ENCODE measurements around the gene BOD1L2. TPM values are rescaled to one million over a fixed set of nuclear protein-coding genes. Genes with fewer than 3 reads are reported as not detected.

The BOD1L2 gene
- total RNA-seq, 1 donor from 2014 or later: not detected

GRCh38 chr18:57131101-57131500 lies 15.8 kb upstream of the BOD1L2 start:
- H3K27me3 ChIP-seq (ENCODE audit: control insufficient read depth in 3 of 3, insufficient read depth in 3 of 3, low read length in 3 of 3): peaks cover 6 to 18% (median 14%) of the 10 kb centered on the region in 3 donors

GRCh38 chr18:57131782-57132181 lies 15.1 kb upstream of the BOD1L2 start:
- H3K4me3 ChIP-seq (ENCODE audit: low read length in 3 of 3): no peak overlapping the region
- H3K27me3 ChIP-seq (ENCODE audit: control insufficient read depth in 3 of 3, insufficient read depth in 3 of 3, low read length in 3 of 3): peaks cover 6 to 15% (median 10%) of the 10 kb centered on the region in 3 donors
- H3K9ac ChIP-seq (ENCODE audit: low read depth in 1 of 3, low read length in 3 of 3): no peak overlapping the region
- H3K36me3 ChIP-seq (ENCODE audit: control insufficient read depth in 3 of 3, insufficient read depth in 3 of 3, low read length in 3 of 3): no peaks in the 10 kb centered on the region
- no peak overlapping the region for H3K27ac ChIP-seq (ENCODE audit: low read depth, low read length)
- H3K4me1 ChIP-seq (ENCODE audit: control insufficient read depth in 3 of 3, insufficient read depth in 3 of 3, low read length in 3 of 3): no peaks in the 10 kb centered on the region
- peaks cover 0 to 3% (median 0%) of the 10 kb centered on the region in 3 donors for H3K9me3 ChIP-seq (ENCODE audit: control insufficient read depth in 3 of 3, low read length in 3 of 3)

More at GRCh38 chr18:57131101-57131500, 15.8 kb upstream of the BOD1L2 start:
- Histone ChIP-seq H3K27ac (ENCODE audit: low read depth, low read length) (no peak overlapping the region), H3K4me1 (ENCODE audit: control insufficient read depth in 3 of 3, insufficient read depth in 3 of 3, low read length in 3 of 3) (no peaks in the 10 kb centered on the region), H3K4me3 (ENCODE audit: low read length in 3 of 3) (no peak overlapping the region), H3K36me3 (ENCODE audit: control insufficient read depth in 3 of 3, insufficient read depth in 3 of 3, low read length in 3 of 3) (no peaks in the 10 kb centered on the region), H3K9me3 (ENCODE audit: control insufficient read depth in 3 of 3, low read length in 3 of 3) (no peaks in the 10 kb centered on the region), H3K9ac (ENCODE audit: low read depth in 1 of 3, low read length in 3 of 3) (no peak overlapping the region)

- Histone ChIP-seq H3K4me1 (ENCODE audit: control insufficient read depth in 3 of 3, insufficient read depth in 3 of 3, low read length in 3 of 3) (no peaks in the 10 kb centered on the region), H3K27ac (ENCODE audit: low read depth, low read length) (no peak overlapping the region), H3K4me3 (ENCODE audit: low read length in 3 of 3) (no peak overlapping the region), H3K36me3 (ENCODE audit: control insufficient read depth in 3 of 3, insufficient read depth in 3 of 3, low read length in 3 of 3) (no peaks in the 10 kb centered on the region), H3K27me3 (ENCODE audit: control insufficient read depth in 3 of 3, insufficient read depth in 3 of 3, low read length in 3 of 3) (no peaks in the 10 kb centered on the region), H3K9ac (ENCODE audit: low read depth in 1 of 3, low read length in 3 of 3) (no peak overlapping the region), H3K9me3 (ENCODE audit: control insufficient read depth in 3 of 3, low read length in 3 of 3) (peaks cover 0 to 3% (median 0%) of the 10 kb centered on the region in 3 donors)
These were observed 12.2 kb upstream of the BOD1L2 start for GRCh38 chr18:57134618-57135135.

GRCh38 chr18:57135699-57136098 lies 11.2 kb upstream of the BOD1L2 start:
- Histone ChIP-seq H3K9me3 (ENCODE audit: control insufficient read depth in 3 of 3, low read length in 3 of 3) (peaks cover 0 to 5% (median 0%) of the 10 kb centered on the region in 3 donors), H3K27ac (ENCODE audit: low read depth, low read length) (no peak overlapping the region), H3K36me3 (ENCODE audit: control insufficient read depth in 3 of 3, insufficient read depth in 3 of 3, low read length in 3 of 3) (no peaks in the 10 kb centered on the region), H3K27me3 (ENCODE audit: control insufficient read depth in 3 of 3, insufficient read depth in 3 of 3, low read length in 3 of 3) (no peaks in the 10 kb centered on the region), H3K4me3 (ENCODE audit: low read length in 3 of 3) (no peak overlapping the region), H3K9ac (ENCODE audit: low read depth in 1 of 3, low read length in 3 of 3) (no peak overlapping the region), H3K4me1 (ENCODE audit: control insufficient read depth in 3 of 3, insufficient read depth in 3 of 3, low read length in 3 of 3) (no peaks in the 10 kb centered on the region)

DNA sequence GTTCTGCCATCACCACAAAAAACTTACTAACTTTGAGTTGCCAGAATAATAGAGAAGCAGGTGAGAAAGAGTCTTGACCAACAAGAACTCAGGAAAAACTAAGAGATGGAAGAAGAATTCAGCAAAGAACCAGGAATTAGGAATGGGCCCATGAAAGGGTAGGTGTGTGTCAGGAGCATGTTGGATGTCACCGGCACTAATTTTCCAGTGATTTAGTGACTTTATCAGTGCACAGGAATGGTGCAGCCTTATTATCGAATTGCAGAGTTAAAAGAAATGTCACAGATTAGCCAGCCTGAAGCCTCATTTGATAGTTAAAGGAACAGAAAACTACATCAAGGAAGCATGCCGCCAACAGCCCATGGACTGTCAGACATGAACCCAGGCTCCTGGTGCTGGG lies 9.0 kb upstream of the BOD1L2 start:
- no peak overlapping the region for H3K27ac ChIP-seq (ENCODE audit: low read depth, low read length)

GRCh38 chr18:57141208-57142129 lies 5.4 kb upstream of the BOD1L2 start:
- H3K36me3 ChIP-seq (ENCODE audit: control insufficient read depth in 3 of 3, insufficient read depth in 3 of 3, low read length in 3 of 3): no peaks in the 10 kb centered on the region
- H3K9ac ChIP-seq (ENCODE audit: low read depth in 1 of 3, low read length in 3 of 3): no peak overlapping the region
- H3K9me3 ChIP-seq (ENCODE audit: control insufficient read depth in 3 of 3, low read length in 3 of 3): peaks cover 0 to 4% (median 0%) of the 10 kb centered on the region in 3 donors
- H3K27me3 ChIP-seq (ENCODE audit: control insufficient read depth in 3 of 3, insufficient read depth in 3 of 3, low read length in 3 of 3): peaks cover 0 to 2% (median 0%) of the 10 kb centered on the region in 3 donors
- no peak overlapping the region for H3K4me3 ChIP-seq (ENCODE audit: low read length in 3 of 3)
- no peaks in the 10 kb centered on the region for H3K4me1 ChIP-seq (ENCODE audit: control insufficient read depth in 3 of 3, insufficient read depth in 3 of 3, low read length in 3 of 3)
- no peak overlapping the region for H3K27ac ChIP-seq (ENCODE audit: low read depth, low read length)

More for the DNA sequence above, 9.0 kb upstream of the BOD1L2 start:
- no peak overlapping the region for H3K4me3 ChIP-seq (ENCODE audit: low read length in 3 of 3)
- H3K36me3 ChIP-seq (ENCODE audit: control insufficient read depth in 3 of 3, insufficient read depth in 3 of 3, low read length in 3 of 3): no peaks in the 10 kb centered on the region
- H3K27me3 ChIP-seq (ENCODE audit: control insufficient read depth in 3 of 3, insufficient read depth in 3 of 3, low read length in 3 of 3): no peaks in the 10 kb centered on the region
- H3K4me1 ChIP-seq (ENCODE audit: control insufficient read depth in 3 of 3, insufficient read depth in 3 of 3, low read length in 3 of 3): no peaks in the 10 kb centered on the region
- no peak overlapping the region for H3K9ac ChIP-seq (ENCODE audit: low read depth in 1 of 3, low read length in 3 of 3)
- H3K9me3 ChIP-seq (ENCODE audit: control insufficient read depth in 3 of 3, low read length in 3 of 3): peaks cover 0 to 6% (median 0%) of the 10 kb centered on the region in 3 donors

- no peak overlapping the region for H3K4me3 ChIP-seq (ENCODE audit: low read length in 3 of 3)
- no peak overlapping the region for H3K27ac ChIP-seq (ENCODE audit: low read depth, low read length)
- H3K36me3 ChIP-seq (ENCODE audit: control insufficient read depth in 3 of 3, insufficient read depth in 3 of 3, low read length in 3 of 3): no peaks in the 10 kb centered on the region
- H3K9ac ChIP-seq (ENCODE audit: low read depth in 1 of 3, low read length in 3 of 3): no peak overlapping the region
- H3K9me3 ChIP-seq (ENCODE audit: control insufficient read depth in 3 of 3, low read length in 3 of 3): peaks cover 0 to 3% (median 0%) of the 10 kb centered on the region in 3 donors
- H3K27me3 ChIP-seq (ENCODE audit: control insufficient read depth in 3 of 3, insufficient read depth in 3 of 3, low read length in 3 of 3): peaks cover 0 to 2% (median 0%) of the 10 kb centered on the region in 3 donors
- no peaks in the 10 kb centered on the region for H3K4me1 ChIP-seq (ENCODE audit: control insufficient read depth in 3 of 3, insufficient read depth in 3 of 3, low read length in 3 of 3)
These were observed 4.6 kb upstream of the BOD1L2 start for GRCh38 chr18:57142324-57142723.

DNA sequence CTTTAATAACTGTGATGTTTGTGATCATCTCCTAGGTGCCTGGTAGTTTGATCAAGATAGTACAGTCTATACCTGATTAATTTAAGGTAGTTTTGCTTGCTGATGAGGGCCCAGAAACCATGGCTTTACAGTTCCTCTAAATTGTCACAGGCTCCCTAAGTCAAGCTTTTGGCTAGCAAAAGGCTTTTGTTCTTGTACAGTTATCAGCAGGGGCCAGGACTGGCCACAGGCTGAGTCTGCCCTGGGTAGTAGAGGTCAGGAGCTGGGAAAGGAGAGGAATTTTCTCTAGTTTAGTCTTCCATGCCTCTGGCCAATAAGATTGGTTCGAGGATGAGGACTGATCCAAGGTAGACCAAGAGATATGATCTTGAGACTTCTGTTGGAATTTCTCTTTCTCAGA lies 3.6 kb upstream of the BOD1L2 start:
- Histone ChIP-seq H3K36me3 (ENCODE audit: control insufficient read depth in 3 of 3, insufficient read depth in 3 of 3, low read length in 3 of 3) (no peaks in the 10 kb centered on the region), H3K9me3 (ENCODE audit: control insufficient read depth in 3 of 3, low read length in 3 of 3) (peaks cover 0 to 3% (median 0%) of the 10 kb centered on the region in 3 donors)

GRCh38 chr18:57148263-57148662 lies 1.4 kb downstream of the BOD1L2 start:
- Histone ChIP-seq H3K9me3 (ENCODE audit: control insufficient read depth in 3 of 3, low read length in 3 of 3) (no peaks in the 10 kb centered on the region), H3K27ac (ENCODE audit: low read depth, low read length) (no peak overlapping the region), H3K4me1 (ENCODE audit: control insufficient read depth in 3 of 3, insufficient read depth in 3 of 3, low read length in 3 of 3) (peaks cover 3 to 4% (median 3%) of the 10 kb centered on the region in 3 donors), H3K36me3 (ENCODE audit: control insufficient read depth in 3 of 3, insufficient read depth in 3 of 3, low read length in 3 of 3) (no peaks in the 10 kb centered on the region), H3K4me3 (ENCODE audit: low read length in 3 of 3) (no peak overlapping the region), H3K27me3 (ENCODE audit: control insufficient read depth in 3 of 3, insufficient read depth in 3 of 3, low read length in 3 of 3) (peaks cover 0 to 11% (median 2%) of the 10 kb centered on the region in 3 donors), H3K9ac (ENCODE audit: low read depth in 1 of 3, low read length in 3 of 3) (no peak overlapping the region)

More for the DNA sequence above, 3.6 kb upstream of the BOD1L2 start:
- peaks cover 0 to 2% (median 0%) of the 10 kb centered on the region in 3 donors for H3K27me3 ChIP-seq (ENCODE audit: control insufficient read depth in 3 of 3, insufficient read depth in 3 of 3, low read length in 3 of 3)
- no peaks in the 10 kb centered on the region for H3K4me1 ChIP-seq (ENCODE audit: control insufficient read depth in 3 of 3, insufficient read depth in 3 of 3, low read length in 3 of 3)
- H3K9ac ChIP-seq (ENCODE audit: low read depth in 1 of 3, low read length in 3 of 3): no peak overlapping the region
- H3K27ac ChIP-seq (ENCODE audit: low read depth, low read length): no peak overlapping the region
- H3K4me3 ChIP-seq (ENCODE audit: low read length in 3 of 3): no peak overlapping the region

GRCh38 chr18:57149051-57149450 lies 2.2 kb downstream of the BOD1L2 start:
- no peak overlapping the region for H3K4me3 ChIP-seq (ENCODE audit: low read length in 3 of 3)
- no peaks in the 10 kb centered on the region for H3K9me3 ChIP-seq (ENCODE audit: control insufficient read depth in 3 of 3, low read length in 3 of 3)
- H3K4me1 ChIP-seq (ENCODE audit: control insufficient read depth in 3 of 3, insufficient read depth in 3 of 3, low read length in 3 of 3): peaks cover 3 to 4% (median 3%) of the 10 kb centered on the region in 3 donors
- H3K36me3 ChIP-seq (ENCODE audit: control insufficient read depth in 3 of 3, insufficient read depth in 3 of 3, low read length in 3 of 3): no peaks in the 10 kb centered on the region
- H3K27me3 ChIP-seq (ENCODE audit: control insufficient read depth in 3 of 3, insufficient read depth in 3 of 3, low read length in 3 of 3): peaks cover 0 to 12% (median 2%) of the 10 kb centered on the region in 3 donors
- H3K9ac ChIP-seq (ENCODE audit: low read depth in 1 of 3, low read length in 3 of 3): no peak overlapping the region
- no peak overlapping the region for H3K27ac ChIP-seq (ENCODE audit: low read depth, low read length)

All from skeletal muscle tissue (tissue), 4 donors.